ENCODE results near the gene APOA4. TPM values are rescaled to one million over a fixed set of nuclear protein-coding genes. Genes with fewer than 3 reads are reported as not detected.

Gene APOA4
- total RNA-seq, 1 experiment from 2014 or later, result not detected

DNA sequence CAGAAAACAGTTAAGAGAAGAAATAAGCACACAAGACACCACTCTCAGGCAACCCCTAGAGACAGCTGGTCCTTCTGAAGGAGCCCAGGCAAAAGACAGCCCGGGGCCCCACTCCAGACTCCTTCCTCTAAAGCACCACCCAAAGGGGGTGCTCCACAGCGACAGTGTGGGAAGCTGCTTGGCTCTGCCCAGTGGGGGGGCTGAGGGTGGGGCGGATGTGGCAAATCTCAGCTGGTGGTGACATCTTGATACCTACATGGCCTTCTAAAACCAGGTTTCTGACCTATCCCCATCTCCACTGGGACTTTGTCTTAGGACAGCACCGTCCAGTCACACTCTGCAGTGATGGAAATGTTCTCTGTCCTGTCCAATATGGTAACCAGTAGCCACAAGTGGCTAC, 24.5 kb upstream of the APOA4 start:
- H3K4me3 ChIP-seq (ENCODE audit: low read depth in 2 of 2, low read length in 2 of 2), result no peak overlapping the region
- in situ Hi-C loops (cut with HindIII; ENCODE audit: low pct_unique_long_range_greater_than_20kb, low sequenced_read_pairs), result no loop called here
- no peak overlapping the region for H3K27ac ChIP-seq (ENCODE audit: low read length)
- no TSS peak for BruUV-seq (replicated peaks)
- peaks cover 4% of the 10 kb centered on the region; the same call in 1 of the 2 replicates for H3K4me1 ChIP-seq (ENCODE audit: control insufficient read depth, insufficient read depth, low read length)
- ChIA-PET POLR2A (interaction anchor here (0.5 kb wide), 1 partner anchor 122 kb away, joined by 3 read pairs; no protein-coding TSS in a partner anchor), CTCF (no interaction called here)
- intact Hi-C loops (cut with micrococcal nuclease; ENCODE audit: unreplicated experiment), result no loop called here
- DNase-seq (ENCODE audit: low read depth, low spot score), result no peak
- no peak for ATAC-seq
- no peaks in the 10 kb centered on the region for H3K9me3 ChIP-seq (ENCODE audit: control insufficient read depth, insufficient read depth, low read depth, low read length)
- no peaks in the 10 kb centered on the region for H3K27me3 ChIP-seq (ENCODE audit: control insufficient read depth, insufficient read depth, low read length)
- TF ChIP-seq CTCF (IDR thresholded peaks at IDR 0.05) (no peak), TCF7L2 (IDR thresholded peaks at IDR 0.05; ENCODE audit: low read depth, low read length) (no peak), SIN3A (IDR thresholded peaks at IDR 0.05; ENCODE audit: borderline replicate concordance, insufficient read depth, low read depth, low read length) (no peak), POLR2AphosphoS5 (IDR thresholded peaks at IDR 0.05; ENCODE audit: low read depth, low read length) (no peak)
- TF ChIP-seq, protein P1, sequence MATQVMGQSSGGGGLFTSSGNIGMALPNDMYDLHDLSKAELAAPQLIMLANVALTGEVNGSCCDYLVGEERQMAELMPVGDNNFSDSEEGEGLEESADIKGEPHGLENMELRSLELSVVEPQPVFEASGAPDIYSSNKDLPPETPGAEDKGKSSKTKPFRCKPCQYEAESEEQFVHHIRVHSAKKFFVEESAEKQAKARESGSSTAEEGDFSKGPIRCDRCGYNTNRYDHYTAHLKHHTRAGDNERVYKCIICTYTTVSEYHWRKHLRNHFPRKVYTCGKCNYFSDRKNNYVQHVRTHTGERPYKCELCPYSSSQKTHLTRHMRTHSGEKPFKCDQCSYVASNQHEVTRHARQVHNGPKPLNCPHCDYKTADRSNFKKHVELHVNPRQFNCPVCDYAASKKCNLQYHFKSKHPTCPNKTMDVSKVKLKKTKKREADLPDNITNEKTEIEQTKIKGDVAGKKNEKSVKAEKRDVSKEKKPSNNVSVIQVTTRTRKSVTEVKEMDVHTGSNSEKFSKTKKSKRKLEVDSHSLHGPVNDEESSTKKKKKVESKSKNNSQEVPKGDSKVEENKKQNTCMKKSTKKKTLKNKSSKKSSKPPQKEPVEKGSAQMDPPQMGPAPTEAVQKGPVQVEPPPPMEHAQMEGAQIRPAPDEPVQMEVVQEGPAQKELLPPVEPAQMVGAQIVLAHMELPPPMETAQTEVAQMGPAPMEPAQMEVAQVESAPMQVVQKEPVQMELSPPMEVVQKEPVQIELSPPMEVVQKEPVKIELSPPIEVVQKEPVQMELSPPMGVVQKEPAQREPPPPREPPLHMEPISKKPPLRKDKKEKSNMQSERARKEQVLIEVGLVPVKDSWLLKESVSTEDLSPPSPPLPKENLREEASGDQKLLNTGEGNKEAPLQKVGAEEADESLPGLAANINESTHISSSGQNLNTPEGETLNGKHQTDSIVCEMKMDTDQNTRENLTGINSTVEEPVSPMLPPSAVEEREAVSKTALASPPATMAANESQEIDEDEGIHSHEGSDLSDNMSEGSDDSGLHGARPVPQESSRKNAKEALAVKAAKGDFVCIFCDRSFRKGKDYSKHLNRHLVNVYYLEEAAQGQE (IDR thresholded peaks at IDR 0.05; ENCODE audit: insufficient read depth in 1 of 2, low read depth in 2 of 2, low read length in 1 of 2), result no peak
- H3K36me3 ChIP-seq (ENCODE audit: control insufficient read depth, insufficient read depth, low read length), result no peaks in the 10 kb centered on the region; the same call in none of the 2 replicates

- Histone ChIP-seq H3K27ac (ENCODE audit: low read length) (no peak overlapping the region), H3K4me3 (ENCODE audit: low read depth in 2 of 2, low read length in 2 of 2) (no peak overlapping the region), H3K9me3 (ENCODE audit: control insufficient read depth, insufficient read depth, low read depth, low read length) (no peaks in the 10 kb centered on the region), H3K36me3 (ENCODE audit: control insufficient read depth, insufficient read depth, low read length) (no peaks in the 10 kb centered on the region; the same call in none of the 2 replicates), H3K4me1 (ENCODE audit: control insufficient read depth, insufficient read depth, low read length) (no peaks in the 10 kb centered on the region), H3K27me3 (ENCODE audit: control insufficient read depth, insufficient read depth, low read length) (no peaks in the 10 kb centered on the region)
- in situ Hi-C loops (cut with HindIII; ENCODE audit: low pct_unique_long_range_greater_than_20kb, low sequenced_read_pairs) (no loop called here), intact Hi-C loops (cut with micrococcal nuclease; ENCODE audit: unreplicated experiment) (no loop called here)
- ATAC-seq (no peak), DNase-seq (ENCODE audit: low read depth, low spot score) (no peak)
- no TSS peak for BruUV-seq (replicated peaks)
- ChIA-PET CTCF (no interaction called here), POLR2A (no interaction called here)
- TF ChIP-seq CTCF (IDR thresholded peaks at IDR 0.05), result no peak
- no peak for TF ChIP-seq SIN3A (IDR thresholded peaks at IDR 0.05; ENCODE audit: borderline replicate concordance, insufficient read depth, low read depth, low read length)
Measured at GRCh38 chr11:116844722-116845121, 21.6 kb upstream of the APOA4 start.

Measured in Panc1 (cell line).